ENCODE results near the gene CNPY1.

CNPY1 gene

DNA sequence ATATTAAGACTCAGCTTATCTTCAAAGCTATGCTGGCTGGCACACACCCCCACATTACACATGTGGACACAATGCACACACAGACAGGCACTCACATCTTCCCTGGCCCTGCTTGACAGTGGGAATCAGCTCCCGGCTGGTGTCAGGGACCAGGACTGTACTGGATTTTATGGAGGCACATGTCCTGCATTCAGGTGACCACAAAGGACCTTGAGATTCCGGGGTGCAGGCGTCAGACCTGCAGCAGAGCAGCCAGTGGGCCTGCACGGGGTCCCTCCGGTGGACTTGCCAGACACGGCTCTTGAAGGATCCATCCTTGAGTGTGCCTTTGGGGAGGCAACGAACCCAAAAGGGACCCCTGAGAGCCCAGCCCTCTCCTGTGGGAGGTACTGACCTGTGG, 1.9 kb downstream of the CNPY1 start:
- Histone ChIP-seq H3K9me3 (ENCODE audit: low read length) (no peaks in the 10 kb centered on the region), H3K4me1 (ENCODE audit: insufficient read depth, low read length) (peaks cover 29% of the 10 kb centered on the region), H3K27me3 (ENCODE audit: insufficient read depth, low read length) (no peaks in the 10 kb centered on the region), H3K36me3 (ENCODE audit: insufficient read depth, low read length) (no peaks in the 10 kb centered on the region), H2AFZ (ENCODE audit: low read depth, low read length) (peak overlapping the region; percentile 29), H3K4me3 (ENCODE audit: low read length) (no peak overlapping the region)

DNA sequence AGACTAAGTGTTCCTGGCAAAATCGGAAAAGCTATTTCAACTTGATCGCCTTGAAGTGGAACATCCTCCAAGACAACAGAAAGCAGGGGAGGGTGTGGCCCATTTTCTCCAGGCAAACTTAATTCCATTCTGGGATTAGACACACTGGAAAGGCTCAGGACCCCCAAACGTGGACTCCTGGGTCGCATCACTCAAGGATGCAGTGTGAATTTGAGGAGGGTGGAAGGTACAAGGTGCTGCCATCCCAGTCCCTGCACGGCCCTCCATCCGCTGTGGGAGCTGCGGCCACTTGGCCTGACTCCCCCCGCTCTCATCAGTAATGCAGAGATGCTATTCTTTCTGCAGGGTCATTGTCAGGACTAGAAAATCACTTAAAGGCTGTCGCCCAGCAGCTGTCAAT, 2.4 kb downstream of the CNPY1 start:
- no peak overlapping the region for H3K4me3 ChIP-seq (ENCODE audit: low read length)
- no peaks in the 10 kb centered on the region for H3K36me3 ChIP-seq (ENCODE audit: insufficient read depth, low read length)
- no peaks in the 10 kb centered on the region for H3K27me3 ChIP-seq (ENCODE audit: insufficient read depth, low read length)
- peaks cover 30% of the 10 kb centered on the region for H3K4me1 ChIP-seq (ENCODE audit: insufficient read depth, low read length)
- H2AFZ ChIP-seq (ENCODE audit: low read depth, low read length) = peak overlapping the region; percentile 29
- H3K9me3 ChIP-seq (ENCODE audit: low read length) = no peaks in the 10 kb centered on the region

DNA sequence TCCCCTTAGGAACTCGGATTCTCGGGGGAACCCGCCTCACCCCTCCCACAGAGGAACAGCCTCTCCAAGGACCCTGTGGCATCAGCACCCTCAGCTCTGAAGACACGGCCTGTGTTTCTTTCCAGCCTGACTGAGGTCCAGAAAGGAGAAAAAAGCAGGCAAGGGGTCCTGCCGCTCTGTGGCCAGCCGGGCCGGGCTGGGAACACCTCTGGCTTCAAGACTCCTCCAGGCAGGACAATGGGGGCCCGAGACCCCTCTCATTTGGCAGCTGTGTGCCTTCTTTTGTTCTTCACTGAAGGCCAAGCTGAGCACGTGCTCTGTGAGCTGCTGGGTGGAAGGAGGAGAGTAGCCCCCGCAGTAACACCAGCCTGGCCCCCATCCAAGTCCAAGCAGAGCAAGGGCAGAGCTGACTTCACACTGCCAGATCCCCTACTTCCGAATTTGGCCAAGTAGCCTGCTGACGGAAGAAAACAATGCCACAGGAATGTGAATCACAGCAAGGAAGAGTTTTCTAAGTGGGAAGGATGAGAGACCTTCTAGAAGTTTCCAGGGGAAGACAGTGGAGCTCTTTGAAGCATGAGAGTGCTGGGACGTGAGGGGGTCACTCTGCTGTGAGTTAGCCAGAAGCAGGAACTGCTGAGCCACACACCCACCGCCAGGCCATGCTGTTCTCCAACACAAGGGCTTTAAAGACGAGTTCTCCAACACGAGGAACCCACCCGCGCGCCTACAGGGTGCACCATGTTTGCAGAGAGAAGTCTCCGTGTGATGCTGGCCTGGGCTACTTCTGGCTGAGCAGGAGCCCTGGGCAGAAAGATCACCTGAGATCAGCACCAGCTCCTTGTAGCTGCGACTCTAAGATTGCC, 3.1 kb downstream of the CNPY1 start:
- Histone ChIP-seq H3K4me3 (ENCODE audit: low read length) (no peak overlapping the region), H3K36me3 (ENCODE audit: insufficient read depth, low read length) (no peaks in the 10 kb centered on the region), H3K27me3 (ENCODE audit: insufficient read depth, low read length) (no peaks in the 10 kb centered on the region)

DNA sequence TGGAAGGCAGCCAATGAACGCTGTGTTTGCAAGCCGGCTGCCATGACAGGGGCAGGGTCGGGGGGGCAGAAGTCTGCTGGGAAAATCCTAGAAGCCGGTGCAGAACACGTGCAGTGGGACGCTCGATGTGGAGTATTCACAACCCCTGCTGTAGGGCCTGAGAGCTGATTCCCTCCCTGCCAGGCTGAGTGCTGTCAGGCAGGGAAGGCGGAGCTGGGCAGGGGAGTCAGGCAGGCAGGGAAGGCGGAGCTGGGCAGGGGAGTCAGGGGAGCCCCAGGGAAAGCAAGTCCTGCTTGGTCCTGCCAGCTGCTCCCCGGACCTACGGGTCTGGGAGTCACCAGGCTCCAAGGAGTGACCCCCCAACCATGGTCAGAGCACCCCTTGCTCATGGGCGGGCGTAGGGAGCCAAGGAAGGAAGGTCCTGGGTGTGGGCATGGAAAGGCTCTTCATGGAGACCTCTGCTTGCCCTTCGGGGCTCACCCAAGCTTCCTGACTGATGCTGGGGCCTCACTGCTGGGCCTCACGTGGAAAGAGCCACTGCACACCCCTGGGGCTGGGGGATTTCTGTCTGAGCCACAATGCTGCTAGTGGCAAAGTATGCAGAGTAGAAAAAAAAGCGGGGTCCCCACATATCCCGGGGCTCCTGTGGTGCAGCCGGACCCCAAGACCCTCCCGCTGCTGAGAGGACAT, 4.2 kb downstream of the CNPY1 start:
- no peak overlapping the region for H2AFZ ChIP-seq (ENCODE audit: low read depth, low read length)
- no peak overlapping the region for H3K4me3 ChIP-seq (ENCODE audit: low read length)
- no peaks in the 10 kb centered on the region for H3K9me3 ChIP-seq (ENCODE audit: low read length)
- peaks cover 42% of the 10 kb centered on the region for H3K4me1 ChIP-seq (ENCODE audit: insufficient read depth, low read length)
- no peaks in the 10 kb centered on the region for H3K27me3 ChIP-seq (ENCODE audit: insufficient read depth, low read length)
- no peaks in the 10 kb centered on the region for H3K36me3 ChIP-seq (ENCODE audit: insufficient read depth, low read length)

More for the DNA sequence above, 3.1 kb downstream of the CNPY1 start:
- Histone ChIP-seq H3K9me3 (ENCODE audit: low read length) (no peaks in the 10 kb centered on the region), H2AFZ (ENCODE audit: low read depth, low read length) (peak overlapping the region; percentile 41), H3K4me1 (ENCODE audit: insufficient read depth, low read length) (peaks cover 37% of the 10 kb centered on the region)

DNA sequence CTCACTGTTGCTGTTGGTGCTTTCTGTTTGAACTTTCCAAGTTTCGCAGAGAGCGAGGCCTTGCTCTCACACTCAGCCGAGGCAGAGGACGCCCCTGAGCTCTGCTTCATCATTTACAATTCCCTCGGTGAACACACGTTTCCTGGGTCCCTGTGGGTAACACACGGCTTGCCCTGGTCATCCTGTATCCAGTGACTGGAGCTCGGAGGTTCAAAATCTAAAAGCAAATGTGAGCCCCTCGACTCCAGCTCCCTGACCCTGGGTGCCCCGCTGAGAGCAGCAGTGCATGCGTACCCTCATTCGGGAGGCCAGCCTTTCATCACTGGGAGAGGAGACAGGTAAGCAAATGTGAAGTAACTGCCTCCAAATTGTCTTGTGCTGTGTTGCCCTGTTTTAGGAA, 5.8 kb downstream of the CNPY1 start:
- Histone ChIP-seq H3K36me3 (ENCODE audit: insufficient read depth, low read length) (no peaks in the 10 kb centered on the region), H2AFZ (ENCODE audit: low read depth, low read length) (no peak overlapping the region), H3K27me3 (ENCODE audit: insufficient read depth, low read length) (peaks cover 2% of the 10 kb centered on the region), H3K9me3 (ENCODE audit: low read length) (no peaks in the 10 kb centered on the region), H3K4me3 (ENCODE audit: low read length) (no peak overlapping the region), H3K4me1 (ENCODE audit: insufficient read depth, low read length) (peaks cover 42% of the 10 kb centered on the region)

DNA sequence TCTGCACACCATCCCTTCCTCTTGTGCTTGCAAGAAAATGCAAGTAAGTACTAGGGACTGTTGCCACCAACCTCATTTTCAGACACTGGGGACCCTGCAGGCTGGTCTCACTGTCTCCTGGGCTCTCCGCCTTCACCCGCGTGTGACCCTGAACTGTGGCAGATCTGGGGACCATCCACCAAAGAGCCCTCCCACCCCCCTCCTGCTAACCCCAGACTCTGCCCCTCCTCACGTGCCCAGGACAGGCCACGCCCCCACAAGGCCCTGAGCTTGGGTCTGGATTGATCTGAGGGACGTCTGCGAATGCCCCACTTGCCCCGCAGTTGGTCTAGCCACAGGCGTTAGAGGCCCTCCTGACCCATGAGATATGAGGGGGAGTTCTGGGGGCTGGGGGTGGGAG, 8.1 kb downstream of the CNPY1 start:
- Histone ChIP-seq H3K4me1 (ENCODE audit: insufficient read depth, low read length) (peaks cover 37% of the 10 kb centered on the region), H3K4me3 (ENCODE audit: low read length) (no peak overlapping the region), H2AFZ (ENCODE audit: low read depth, low read length) (no peak overlapping the region), H3K9me3 (ENCODE audit: low read length) (no peaks in the 10 kb centered on the region), H3K27me3 (ENCODE audit: insufficient read depth, low read length) (peaks cover 15% of the 10 kb centered on the region), H3K36me3 (ENCODE audit: insufficient read depth, low read length) (no peaks in the 10 kb centered on the region)

DNA sequence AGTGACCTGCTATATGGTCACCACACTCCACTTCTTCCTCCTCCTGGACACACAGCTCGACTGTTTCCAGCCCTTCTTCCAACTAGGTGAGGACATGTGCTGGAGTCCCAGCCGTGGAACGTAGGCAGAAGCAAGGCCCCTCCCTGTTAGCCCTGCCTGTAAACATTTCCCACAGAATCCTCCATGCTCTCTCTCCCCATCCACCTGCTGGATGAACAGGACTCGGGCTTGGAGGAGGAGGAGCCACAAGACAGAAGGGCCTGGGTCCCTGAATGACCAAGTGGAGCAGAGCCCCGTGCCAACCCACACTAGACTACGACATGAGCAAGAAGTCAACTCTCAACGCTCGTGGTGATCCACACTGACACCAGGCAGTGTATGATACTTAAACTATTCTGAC, 9.9 kb downstream of the CNPY1 start:
- peaks cover 22% of the 10 kb centered on the region for H3K27me3 ChIP-seq (ENCODE audit: insufficient read depth, low read length)

DNA sequence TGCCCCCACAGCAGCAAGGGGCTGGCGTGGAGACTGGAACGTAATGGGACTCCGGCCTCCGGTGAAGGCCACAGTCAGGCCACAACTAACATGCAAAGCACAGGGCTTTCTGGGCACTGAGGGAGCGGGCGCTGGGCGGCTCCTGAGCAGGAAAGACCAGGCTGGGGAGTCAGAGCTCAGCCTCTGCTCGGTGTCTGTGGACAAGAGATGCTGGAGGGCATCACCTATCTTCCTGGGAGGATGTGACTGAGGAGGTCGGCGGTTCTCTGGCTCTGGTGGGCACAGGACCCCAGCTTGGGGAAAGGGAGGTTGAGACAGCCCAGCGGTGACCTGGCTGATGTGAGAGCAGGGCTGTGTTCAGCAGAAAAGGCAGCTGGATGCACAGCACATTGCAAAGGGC, 11.7 kb downstream of the CNPY1 start:
- H3K27me3 ChIP-seq (ENCODE audit: insufficient read depth, low read length) = peaks cover 22% of the 10 kb centered on the region
- H3K36me3 ChIP-seq (ENCODE audit: insufficient read depth, low read length) = no peaks in the 10 kb centered on the region
- H3K4me3 ChIP-seq (ENCODE audit: low read length) = no peak overlapping the region
- H2AFZ ChIP-seq (ENCODE audit: low read depth, low read length) = no peak overlapping the region
- no peaks in the 10 kb centered on the region for H3K9me3 ChIP-seq (ENCODE audit: low read length)
- peaks cover 41% of the 10 kb centered on the region for H3K4me1 ChIP-seq (ENCODE audit: insufficient read depth, low read length)

More for the DNA sequence above, 9.9 kb downstream of the CNPY1 start:
- H3K9me3 ChIP-seq (ENCODE audit: low read length) = no peaks in the 10 kb centered on the region
- no peak overlapping the region for H3K4me3 ChIP-seq (ENCODE audit: low read length)
- peaks cover 38% of the 10 kb centered on the region for H3K4me1 ChIP-seq (ENCODE audit: insufficient read depth, low read length)
- no peak overlapping the region for H2AFZ ChIP-seq (ENCODE audit: low read depth, low read length)
- no peaks in the 10 kb centered on the region for H3K36me3 ChIP-seq (ENCODE audit: insufficient read depth, low read length)

DNA sequence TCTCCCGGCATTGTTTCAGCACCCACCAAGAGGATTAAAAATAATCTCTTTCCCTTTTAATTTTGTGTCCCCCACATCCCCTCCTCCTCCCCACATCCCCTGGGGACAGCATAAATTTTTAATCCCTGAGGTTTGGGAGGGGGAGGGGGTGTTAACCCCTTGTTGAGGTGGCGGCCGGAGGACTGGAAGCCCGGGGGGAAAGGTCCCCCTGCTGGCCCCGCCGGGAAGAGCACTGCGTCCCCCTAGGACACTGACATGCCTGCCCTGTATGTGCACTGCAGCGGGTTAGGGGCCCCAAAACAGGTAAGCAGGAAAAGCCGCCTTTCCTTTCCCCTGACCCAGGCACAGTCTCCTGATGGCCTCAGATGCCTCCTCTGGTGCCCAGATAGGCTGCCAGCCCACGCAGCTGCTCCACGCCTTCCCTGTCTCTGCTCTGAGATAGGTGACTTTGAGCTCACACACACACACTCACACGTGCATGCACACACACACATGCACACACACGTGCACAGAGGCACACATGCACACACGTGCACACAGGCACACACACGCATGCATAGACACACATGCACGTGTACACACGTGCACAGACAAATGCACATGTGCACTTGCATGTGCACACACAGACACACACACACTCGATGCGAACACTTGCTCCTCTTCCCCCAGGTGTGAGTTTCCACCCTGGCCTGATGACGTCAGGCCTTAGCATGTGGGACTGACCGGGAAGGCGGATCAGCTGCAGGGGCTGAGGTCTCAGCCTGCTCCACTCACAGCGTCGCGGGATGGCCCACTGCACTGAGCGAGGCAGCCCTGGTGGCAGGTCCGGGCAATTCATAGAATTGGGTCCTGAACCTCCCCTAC, 12.3 kb downstream of the CNPY1 start:
- Histone ChIP-seq H3K4me3 (ENCODE audit: low read length) (peak overlapping the region; percentile 61), H3K9me3 (ENCODE audit: low read length) (no peaks in the 10 kb centered on the region), H3K27me3 (ENCODE audit: insufficient read depth, low read length) (peaks cover 22% of the 10 kb centered on the region), H3K4me1 (ENCODE audit: insufficient read depth, low read length) (peaks cover 41% of the 10 kb centered on the region), H3K36me3 (ENCODE audit: insufficient read depth, low read length) (no peaks in the 10 kb centered on the region), H2AFZ (ENCODE audit: low read depth, low read length) (peak overlapping the region; percentile 92)

DNA sequence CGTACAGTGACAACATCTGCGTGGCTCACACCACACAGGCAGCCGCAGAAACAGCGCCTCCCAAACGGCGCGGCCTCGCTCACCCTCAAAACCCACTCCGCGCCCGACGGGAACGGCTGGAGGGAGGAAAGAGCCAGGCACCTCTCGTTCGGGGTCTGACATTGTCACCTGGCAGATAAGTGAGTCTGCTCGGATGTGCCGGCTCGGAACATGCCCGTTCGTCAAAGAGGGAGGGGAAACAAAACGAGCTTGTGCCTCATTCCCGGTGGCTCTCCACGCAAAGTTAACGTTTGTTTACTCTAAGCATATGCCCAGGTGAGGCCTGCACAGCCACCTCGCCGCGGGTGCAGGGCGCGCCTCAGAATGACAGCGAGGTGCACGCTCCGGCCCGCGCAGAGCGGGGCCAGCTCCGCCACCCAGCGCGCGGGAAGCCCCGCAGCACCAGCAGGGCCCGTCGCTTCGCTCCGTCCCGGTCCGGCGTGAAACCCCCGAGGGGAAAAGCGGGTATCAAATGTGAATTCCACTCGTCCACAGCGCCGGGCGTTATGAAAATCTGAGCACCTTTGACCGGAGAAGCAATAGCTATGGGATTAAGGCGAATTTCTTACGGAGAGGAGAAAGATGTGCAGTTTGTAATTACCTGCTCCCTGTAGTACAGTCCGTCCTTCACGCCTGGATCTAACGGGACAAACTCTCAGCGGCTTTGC, 13.1 kb downstream of the CNPY1 start:
- Histone ChIP-seq H3K4me3 (ENCODE audit: low read length) (peak overlapping the region; percentile 61), H3K9me3 (ENCODE audit: low read length) (no peaks in the 10 kb centered on the region), H3K36me3 (ENCODE audit: insufficient read depth, low read length) (no peaks in the 10 kb centered on the region), H3K4me1 (ENCODE audit: insufficient read depth, low read length) (peaks cover 33% of the 10 kb centered on the region), H3K27me3 (ENCODE audit: insufficient read depth, low read length) (peaks cover 22% of the 10 kb centered on the region), H2AFZ (ENCODE audit: low read depth, low read length) (peak overlapping the region; percentile 92)

DNA sequence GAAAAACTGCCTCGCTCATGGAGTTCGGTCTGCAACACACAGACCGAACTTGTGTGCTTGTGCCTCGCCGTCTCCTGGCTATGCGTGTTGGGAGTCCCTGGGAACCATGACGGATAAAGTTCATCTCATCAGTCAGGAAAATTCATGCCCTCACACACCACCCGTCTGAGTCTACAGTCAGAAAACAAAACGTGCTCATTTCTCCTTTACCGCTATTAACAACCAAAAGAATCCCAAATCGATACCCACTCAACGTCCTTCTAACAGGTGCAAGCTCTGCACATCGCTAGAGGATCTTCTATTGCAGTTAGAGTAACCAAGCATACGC, 13.6 kb downstream of the CNPY1 start:
- Histone ChIP-seq H3K9me3 (ENCODE audit: low read length) (no peaks in the 10 kb centered on the region), H3K36me3 (ENCODE audit: insufficient read depth, low read length) (no peaks in the 10 kb centered on the region), H2AFZ (ENCODE audit: low read depth, low read length) (peak overlapping the region; percentile 92), H3K27me3 (ENCODE audit: insufficient read depth, low read length) (peaks cover 22% of the 10 kb centered on the region), H3K4me3 (ENCODE audit: low read length) (peak overlapping the region; percentile 61), H3K4me1 (ENCODE audit: insufficient read depth, low read length) (peaks cover 28% of the 10 kb centered on the region)

DNA sequence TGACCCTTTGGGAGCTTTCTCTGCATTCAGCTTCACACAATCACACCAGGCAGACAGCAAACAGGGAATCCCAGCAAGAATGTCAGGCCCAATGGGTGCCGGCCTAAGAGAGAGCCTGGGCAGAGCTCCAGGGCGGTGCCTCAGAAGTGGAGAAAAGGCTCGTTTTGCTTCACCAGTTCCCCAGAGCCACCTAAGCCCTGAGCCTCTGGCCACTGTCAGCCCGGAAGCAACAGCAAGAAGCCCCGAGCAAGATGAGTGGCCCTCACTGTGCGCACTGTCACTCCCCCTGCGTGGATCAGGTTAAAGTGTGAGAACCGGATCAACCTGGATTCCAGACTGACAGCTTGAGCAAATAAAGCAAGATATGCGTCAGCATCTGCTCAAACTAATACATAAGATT, 14.7 kb downstream of the CNPY1 start:
- H3K4me1 ChIP-seq (ENCODE audit: insufficient read depth, low read length) = peaks cover 28% of the 10 kb centered on the region
- no peaks in the 10 kb centered on the region for H3K9me3 ChIP-seq (ENCODE audit: low read length)
- no peak overlapping the region for H3K4me3 ChIP-seq (ENCODE audit: low read length)
- peaks cover 22% of the 10 kb centered on the region for H3K27me3 ChIP-seq (ENCODE audit: insufficient read depth, low read length)
- H3K36me3 ChIP-seq (ENCODE audit: insufficient read depth, low read length) = no peaks in the 10 kb centered on the region
- H2AFZ ChIP-seq (ENCODE audit: low read depth, low read length) = no peak overlapping the region

Data from neuron (in vitro differentiated cells).